Measurements from ENCODE around the gene BCKDHB. TPM values are rescaled to one million over a fixed set of nuclear protein-coding genes. Genes with fewer than 3 reads are reported as not detected.

BCKDHB gene
- total RNA-seq, 4 donors from 2014 or later: 12.0 to 32.4 (median 20.6) TPM

DNA sequence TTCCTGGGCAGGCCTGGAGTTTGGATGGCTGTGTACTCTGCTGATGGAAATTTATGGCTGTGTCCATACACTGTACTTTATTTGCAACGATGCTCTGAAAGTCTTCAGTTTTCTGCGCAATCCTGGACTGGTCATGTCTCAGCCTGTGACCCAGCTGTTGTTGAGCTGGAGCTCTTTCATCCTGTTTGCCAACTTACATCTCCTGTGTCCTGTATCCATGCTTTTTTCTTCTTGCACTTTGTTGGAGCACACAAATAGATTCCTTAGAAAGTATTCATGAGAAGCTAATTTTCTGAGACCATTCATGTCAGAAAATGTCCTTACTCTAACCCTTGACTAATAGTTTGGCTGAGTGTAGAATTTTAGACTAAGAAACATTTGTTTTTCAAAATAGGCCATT, 251.2 kb downstream of the BCKDHB start:
- no peak for TF ChIP-seq EP300 (IDR thresholded peaks at IDR 0.05)
- TF ChIP-seq, protein P1, sequence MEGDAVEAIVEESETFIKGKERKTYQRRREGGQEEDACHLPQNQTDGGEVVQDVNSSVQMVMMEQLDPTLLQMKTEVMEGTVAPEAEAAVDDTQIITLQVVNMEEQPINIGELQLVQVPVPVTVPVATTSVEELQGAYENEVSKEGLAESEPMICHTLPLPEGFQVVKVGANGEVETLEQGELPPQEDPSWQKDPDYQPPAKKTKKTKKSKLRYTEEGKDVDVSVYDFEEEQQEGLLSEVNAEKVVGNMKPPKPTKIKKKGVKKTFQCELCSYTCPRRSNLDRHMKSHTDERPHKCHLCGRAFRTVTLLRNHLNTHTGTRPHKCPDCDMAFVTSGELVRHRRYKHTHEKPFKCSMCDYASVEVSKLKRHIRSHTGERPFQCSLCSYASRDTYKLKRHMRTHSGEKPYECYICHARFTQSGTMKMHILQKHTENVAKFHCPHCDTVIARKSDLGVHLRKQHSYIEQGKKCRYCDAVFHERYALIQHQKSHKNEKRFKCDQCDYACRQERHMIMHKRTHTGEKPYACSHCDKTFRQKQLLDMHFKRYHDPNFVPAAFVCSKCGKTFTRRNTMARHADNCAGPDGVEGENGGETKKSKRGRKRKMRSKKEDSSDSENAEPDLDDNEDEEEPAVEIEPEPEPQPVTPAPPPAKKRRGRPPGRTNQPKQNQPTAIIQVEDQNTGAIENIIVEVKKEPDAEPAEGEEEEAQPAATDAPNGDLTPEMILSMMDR (IDR thresholded peaks at IDR 0.05): no peak
- TF ChIP-seq POLR2AphosphoS5 (IDR thresholded peaks at IDR 0.05): no peak
- TF ChIP-seq POLR2A (IDR thresholded peaks at IDR 0.05): no peak
- 67 to 100% methylated on average over 1 to 2 of the region's 2 CpGs for WGBS, 2 donors (ENCODE audit: low coverage in 1 of 2)
- Histone ChIP-seq H3K27me3 (no peaks in the 10 kb centered on the region), H3K36me3 (peaks cover 0 to 4% of the 10 kb centered on the region in 2 donors), H3K9me3 (no peaks in the 10 kb centered on the region), H3K4me1 (peaks cover 0 to 8% (median 0%) of the 10 kb centered on the region in 3 donors), H3K4me3 (no peak overlapping the region), H3K27ac (no peak overlapping the region)
- ATAC-seq: peak; percentile 86

GRCh38 chr6:80363501-80364122, 257.1 kb downstream of the BCKDHB start:
- H3K27ac ChIP-seq: no peak overlapping the region
- TF ChIP-seq, protein P1 (IDR thresholded peaks at IDR 0.05): no peak
- no peak for TF ChIP-seq EP300 (IDR thresholded peaks at IDR 0.05)
- TF ChIP-seq POLR2AphosphoS5 (IDR thresholded peaks at IDR 0.05): no peak
- no peak for TF ChIP-seq POLR2A (IDR thresholded peaks at IDR 0.05)
- no peaks in the 10 kb centered on the region for H3K27me3 ChIP-seq
- H3K9me3 ChIP-seq: no peaks in the 10 kb centered on the region
- 83 to 93% methylated on average over 3 of the region's 3 CpGs for WGBS, 2 donors (ENCODE audit: low coverage in 1 of 2)
- no peak overlapping the region for H3K4me3 ChIP-seq
- ATAC-seq: no peak
- H3K36me3 ChIP-seq: no peaks in the 10 kb centered on the region
- no peaks in the 10 kb centered on the region for H3K4me1 ChIP-seq

GRCh38 chr6:80364149-80364548, 257.7 kb downstream of the BCKDHB start:
- ATAC-seq: no peak
- Histone ChIP-seq H3K9me3 (no peaks in the 10 kb centered on the region), H3K27ac (no peak overlapping the region), H3K27me3 (no peaks in the 10 kb centered on the region), H3K4me3 (no peak overlapping the region), H3K4me1 (no peaks in the 10 kb centered on the region), H3K36me3 (no peaks in the 10 kb centered on the region)
- WGBS, 2 donors (ENCODE audit: low coverage in 1 of 2): 83 to 86% methylated on average over 2 to 3 of the region's 3 CpGs
- TF ChIP-seq, protein P1 (IDR thresholded peaks at IDR 0.05): no peak
- TF ChIP-seq POLR2A (IDR thresholded peaks at IDR 0.05) (no peak), EP300 (IDR thresholded peaks at IDR 0.05) (no peak), POLR2AphosphoS5 (IDR thresholded peaks at IDR 0.05) (no peak)

DNA sequence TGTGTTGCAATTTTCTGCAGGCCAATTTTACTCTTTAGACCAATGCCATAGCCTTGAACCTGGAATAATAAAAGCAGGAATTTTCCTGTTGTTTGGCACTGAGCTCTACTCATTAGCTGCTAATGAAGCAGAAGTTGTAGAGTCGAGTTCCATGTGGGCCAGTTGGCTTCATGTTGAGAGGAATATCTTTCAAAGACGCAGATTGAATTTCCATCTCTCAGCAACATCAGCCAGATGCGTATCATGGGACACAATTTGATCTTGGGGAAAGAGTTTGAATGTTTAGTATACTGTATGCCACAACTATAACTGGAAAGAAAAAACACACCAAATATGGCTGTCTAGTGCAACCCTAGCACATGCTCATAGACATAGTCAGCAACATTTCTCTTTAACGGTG, 259.6 kb downstream of the BCKDHB start:
- no peak for ATAC-seq
- Histone ChIP-seq H3K36me3 (no peaks in the 10 kb centered on the region), H3K4me3 (no peak overlapping the region), H3K27ac (no peak overlapping the region), H3K4me1 (no peaks in the 10 kb centered on the region), H3K27me3 (no peaks in the 10 kb centered on the region), H3K9me3 (no peaks in the 10 kb centered on the region)
- WGBS, 2 donors (ENCODE audit: low coverage in 1 of 2): 59 to 68% methylated on average over 3 to 4 of the region's 4 CpGs
- TF ChIP-seq POLR2AphosphoS5 (IDR thresholded peaks at IDR 0.05): no peak
- no peak for TF ChIP-seq EP300 (IDR thresholded peaks at IDR 0.05)
- TF ChIP-seq, protein P1 (IDR thresholded peaks at IDR 0.05): no peak
- TF ChIP-seq POLR2A (IDR thresholded peaks at IDR 0.05): no peak

GRCh38 chr6:80366714-80367113, 260.2 kb downstream of the BCKDHB start:
- Histone ChIP-seq H3K9me3 (no peaks in the 10 kb centered on the region), H3K27ac (no peak overlapping the region), H3K36me3 (no peaks in the 10 kb centered on the region), H3K4me3 (no peak overlapping the region), H3K4me1 (no peaks in the 10 kb centered on the region), H3K27me3 (no peaks in the 10 kb centered on the region)
- TF ChIP-seq EP300 (IDR thresholded peaks at IDR 0.05): no peak
- no peak for TF ChIP-seq POLR2AphosphoS5 (IDR thresholded peaks at IDR 0.05)
- TF ChIP-seq POLR2A (IDR thresholded peaks at IDR 0.05): no peak
- TF ChIP-seq, protein P1 (IDR thresholded peaks at IDR 0.05): no peak
- no peak for ATAC-seq
